KOPT-K1 (cell line): ENCODE measurements around the gene KCTD1.

Source experiments
- H3K27ac ChIP-seq: fragments of 200-600 bp; sonication (generic); 2 replicates; pipeline ENCODE4 v1.5.1; 2016; ENCODE audit warnings: antibody characterized with exemption, mild to moderate bottlenecking, low read depth, low read length; ENCODE audit not compliant: poor library complexity, severe bottlenecking
- H3K36me3 ChIP-seq: fragments of 200-600 bp; sonication (generic); 2 replicates; pipeline ENCODE4 v1.5.1; 2017; ENCODE audit warnings: antibody characterized with exemption, mild to moderate bottlenecking, low read length, moderate library complexity; ENCODE audit not compliant: insufficient read depth
- H3K9me3 ChIP-seq: fragments of 200-600 bp; sonication (generic); 2 replicates; pipeline ENCODE4 v1.5.1; 2017; ENCODE audit warnings: antibody characterized with exemption, low read length, mild to moderate bottlenecking; ENCODE audit not compliant: insufficient read depth, poor library complexity, severe bottlenecking

KCTD1 gene

DNA sequence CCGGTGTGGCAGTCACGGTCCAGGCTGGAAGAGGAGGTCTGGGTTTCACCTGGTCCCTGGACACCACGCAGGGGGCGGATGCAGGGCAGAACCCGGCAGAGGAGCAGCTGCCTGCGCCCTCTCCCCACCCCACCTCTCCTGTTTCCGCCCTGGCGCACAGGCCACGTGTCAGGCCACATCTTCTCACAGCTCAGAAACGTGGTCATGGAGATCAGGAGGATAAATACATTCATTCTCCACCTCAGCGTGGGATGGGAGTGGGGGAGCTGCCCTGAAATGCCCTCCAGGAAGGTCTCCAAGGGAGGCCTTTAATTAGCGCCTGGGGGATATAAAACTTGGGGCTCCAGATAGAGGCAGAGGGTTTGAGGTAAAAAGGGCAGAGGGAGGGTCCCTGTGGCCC, 142.0 kb downstream of the KCTD1 start:
- no peaks in the 10 kb centered on the region for H3K9me3 ChIP-seq
- no peak overlapping the region for H3K27ac ChIP-seq
- no peaks in the 10 kb centered on the region for H3K36me3 ChIP-seq

DNA sequence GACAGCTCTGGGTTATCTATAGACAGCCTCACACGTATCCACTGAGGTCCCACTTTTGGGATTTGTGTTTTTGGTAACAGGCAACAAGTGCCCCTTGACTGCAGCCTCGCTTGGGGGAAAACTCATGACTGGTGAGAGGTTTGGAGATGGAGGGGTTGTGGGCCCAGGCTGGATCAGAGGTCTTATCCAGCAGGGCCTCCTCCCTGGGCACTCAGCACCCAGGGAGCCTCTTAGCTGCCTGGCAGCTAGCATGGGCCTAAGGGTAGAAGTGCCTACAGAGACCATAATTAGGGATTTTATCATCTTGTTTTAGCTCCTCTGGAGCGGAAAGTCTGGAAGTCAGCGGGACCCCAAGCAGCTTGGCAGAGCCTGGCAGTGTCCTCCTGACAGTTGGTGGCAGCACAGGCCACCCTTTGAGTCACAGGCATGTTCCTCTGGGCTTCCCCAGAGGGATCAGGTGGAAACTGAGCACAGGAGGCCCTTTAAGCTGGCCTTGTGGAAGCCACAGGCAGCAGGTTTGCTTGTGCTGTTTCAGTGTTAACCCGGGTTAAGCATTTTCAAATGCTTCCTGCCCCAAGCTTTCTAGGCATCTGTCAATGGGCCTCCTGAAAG, 143.1 kb downstream of the KCTD1 start:
- Histone ChIP-seq H3K9me3 (no peaks in the 10 kb centered on the region), H3K27ac (no peak overlapping the region), H3K36me3 (no peaks in the 10 kb centered on the region)
